ENCODE results near the gene TBC1D5.
"Not testable (repeated sequence)": the region's sequence is repeated elsewhere in the genome, so short reads cannot be mapped to it uniquely, and the experiment has no call there.

Gene TBC1D5

DNA sequence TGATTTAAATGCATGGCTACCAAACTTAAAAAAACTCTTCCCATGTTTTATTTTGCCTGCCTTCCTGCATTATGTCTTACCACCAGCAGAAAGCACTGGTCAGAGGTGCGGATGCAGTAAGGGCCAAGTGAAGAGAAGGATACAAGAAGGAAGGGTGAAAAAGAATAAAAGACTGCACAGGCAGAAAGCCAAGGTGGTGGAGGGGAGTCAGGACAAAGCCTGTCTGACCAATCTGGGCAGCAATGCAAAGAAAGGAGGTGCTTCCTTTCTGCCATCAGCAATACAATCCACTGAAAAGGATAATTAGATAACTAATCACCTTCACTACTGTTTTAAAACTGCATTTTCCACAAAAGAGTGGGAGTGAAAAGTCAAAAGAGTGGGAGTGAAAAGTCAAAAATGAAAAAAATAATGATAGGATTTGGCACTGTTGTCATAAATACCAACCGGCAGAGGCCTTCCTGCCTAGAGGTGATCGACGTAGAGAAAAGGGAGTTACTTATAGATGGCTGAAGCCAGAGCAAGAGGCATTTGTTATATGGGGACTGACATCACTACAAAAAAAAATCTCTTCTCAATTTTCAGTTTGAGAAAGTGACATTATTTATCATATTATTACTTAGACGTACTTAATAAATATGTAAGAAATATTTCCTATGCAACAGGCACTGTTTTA is 385.3 kb downstream of the TBC1D5 start:
- no peak overlapping the region for H3K4me3 ChIP-seq (ENCODE audit: low read depth, low read length)
- DNase-seq (ENCODE audit: low read depth), result no peak
- TF ChIP-seq MYC (IDR thresholded peaks at IDR 0.05; ENCODE audit: low read depth, low read length), result no peak
- TF ChIP-seq, protein P1, sequence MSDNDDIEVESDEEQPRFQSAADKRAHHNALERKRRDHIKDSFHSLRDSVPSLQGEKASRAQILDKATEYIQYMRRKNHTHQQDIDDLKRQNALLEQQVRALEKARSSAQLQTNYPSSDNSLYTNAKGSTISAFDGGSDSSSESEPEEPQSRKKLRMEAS (IDR thresholded peaks at IDR 0.05; ENCODE audit: low read depth, low read length), result no peak
- no peak for TF ChIP-seq POLR2A (IDR thresholded peaks at IDR 0.05; ENCODE audit: extremely low read depth, insufficient read length)
- TF ChIP-seq, protein P2, sequence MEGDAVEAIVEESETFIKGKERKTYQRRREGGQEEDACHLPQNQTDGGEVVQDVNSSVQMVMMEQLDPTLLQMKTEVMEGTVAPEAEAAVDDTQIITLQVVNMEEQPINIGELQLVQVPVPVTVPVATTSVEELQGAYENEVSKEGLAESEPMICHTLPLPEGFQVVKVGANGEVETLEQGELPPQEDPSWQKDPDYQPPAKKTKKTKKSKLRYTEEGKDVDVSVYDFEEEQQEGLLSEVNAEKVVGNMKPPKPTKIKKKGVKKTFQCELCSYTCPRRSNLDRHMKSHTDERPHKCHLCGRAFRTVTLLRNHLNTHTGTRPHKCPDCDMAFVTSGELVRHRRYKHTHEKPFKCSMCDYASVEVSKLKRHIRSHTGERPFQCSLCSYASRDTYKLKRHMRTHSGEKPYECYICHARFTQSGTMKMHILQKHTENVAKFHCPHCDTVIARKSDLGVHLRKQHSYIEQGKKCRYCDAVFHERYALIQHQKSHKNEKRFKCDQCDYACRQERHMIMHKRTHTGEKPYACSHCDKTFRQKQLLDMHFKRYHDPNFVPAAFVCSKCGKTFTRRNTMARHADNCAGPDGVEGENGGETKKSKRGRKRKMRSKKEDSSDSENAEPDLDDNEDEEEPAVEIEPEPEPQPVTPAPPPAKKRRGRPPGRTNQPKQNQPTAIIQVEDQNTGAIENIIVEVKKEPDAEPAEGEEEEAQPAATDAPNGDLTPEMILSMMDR (IDR thresholded peaks at IDR 0.05; ENCODE audit: low read depth, low read length), result no peak

DNA sequence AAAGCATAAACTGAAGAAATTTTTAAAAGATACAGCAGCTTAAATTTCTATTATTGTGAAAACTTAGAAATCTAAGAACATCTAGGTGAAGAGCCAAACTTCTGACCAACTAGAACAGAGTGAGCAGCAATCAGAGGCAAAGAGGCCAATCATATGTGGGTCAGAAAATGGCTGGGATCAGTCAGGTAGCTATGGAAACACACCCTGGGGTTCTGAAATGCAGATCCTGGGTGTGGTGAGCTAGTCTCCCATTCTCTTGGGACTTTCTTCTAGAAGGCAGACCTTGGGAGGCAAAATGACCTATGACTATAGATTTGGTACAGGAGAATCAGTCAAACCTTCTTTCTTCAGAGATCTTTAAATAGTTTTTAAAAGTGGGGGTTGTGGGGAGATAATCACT is 385.8 kb downstream of the TBC1D5 start:
- H3K4me3 ChIP-seq (ENCODE audit: low read depth, low read length), result no peak overlapping the region
- TF ChIP-seq, protein P2 (IDR thresholded peaks at IDR 0.05; ENCODE audit: low read depth, low read length), result no peak
- TF ChIP-seq POLR2A (IDR thresholded peaks at IDR 0.05; ENCODE audit: extremely low read depth, insufficient read length) (no peak), MYC (IDR thresholded peaks at IDR 0.05; ENCODE audit: low read depth, low read length) (no peak)
- TF ChIP-seq, protein P1 (IDR thresholded peaks at IDR 0.05; ENCODE audit: low read depth, low read length), result no peak
- DNase-seq (ENCODE audit: low read depth), result no peak

DNA sequence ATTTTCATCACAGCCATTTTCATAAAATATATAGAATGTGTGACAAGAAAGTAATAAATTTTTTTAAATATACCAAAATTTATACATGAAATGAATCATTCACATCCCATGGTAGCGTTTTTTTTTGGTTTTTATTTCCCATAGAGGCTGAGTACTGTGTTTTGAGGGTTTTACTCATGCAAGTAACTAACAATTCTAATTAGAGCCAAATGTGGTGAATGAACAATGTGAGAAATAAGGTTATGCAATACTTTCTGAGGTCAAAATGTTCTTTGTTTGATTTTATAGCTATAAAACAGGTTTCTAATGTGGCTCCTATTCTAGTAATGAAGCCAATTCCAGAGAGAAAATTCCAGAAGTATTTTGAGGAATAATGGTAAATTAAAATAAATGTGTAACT is 386.8 kb downstream of the TBC1D5 start:
- no peak overlapping the region for H3K4me3 ChIP-seq (ENCODE audit: low read depth, low read length)
- no peak for DNase-seq (ENCODE audit: low read depth)
- TF ChIP-seq, protein P2 (IDR thresholded peaks at IDR 0.05; ENCODE audit: low read depth, low read length), result no peak

DNA sequence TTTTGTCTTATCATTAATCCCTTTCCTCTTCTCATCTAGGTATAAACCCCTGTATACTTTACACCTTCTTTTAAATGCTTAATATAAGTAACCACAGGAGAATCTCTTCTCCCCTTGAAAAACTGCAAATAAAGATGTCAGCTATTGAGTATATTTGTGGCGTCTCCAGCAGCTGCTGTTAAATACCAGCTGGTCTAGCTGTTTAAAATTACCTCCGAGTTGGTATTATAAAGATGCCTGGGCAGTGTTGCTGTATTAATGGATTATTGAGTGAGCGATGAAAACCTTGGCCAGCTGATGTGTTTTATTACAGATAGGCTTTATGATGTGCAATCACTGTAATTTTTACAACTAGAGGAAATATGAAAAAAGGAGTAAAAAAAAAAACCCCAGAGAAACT is 388.1 kb downstream of the TBC1D5 start:
- DNase-seq (ENCODE audit: low read depth), result no peak
- no peak for TF ChIP-seq MYC (IDR thresholded peaks at IDR 0.05; ENCODE audit: low read depth, low read length)
- TF ChIP-seq POLR2A (IDR thresholded peaks at IDR 0.05; ENCODE audit: extremely low read depth, insufficient read length), result no peak
- TF ChIP-seq, protein P1 (IDR thresholded peaks at IDR 0.05; ENCODE audit: low read depth, low read length), result no peak
- TF ChIP-seq, protein P2 (IDR thresholded peaks at IDR 0.05; ENCODE audit: low read depth, low read length), result no peak
- H3K4me3 ChIP-seq (ENCODE audit: low read depth, low read length), result no peak overlapping the region

DNA sequence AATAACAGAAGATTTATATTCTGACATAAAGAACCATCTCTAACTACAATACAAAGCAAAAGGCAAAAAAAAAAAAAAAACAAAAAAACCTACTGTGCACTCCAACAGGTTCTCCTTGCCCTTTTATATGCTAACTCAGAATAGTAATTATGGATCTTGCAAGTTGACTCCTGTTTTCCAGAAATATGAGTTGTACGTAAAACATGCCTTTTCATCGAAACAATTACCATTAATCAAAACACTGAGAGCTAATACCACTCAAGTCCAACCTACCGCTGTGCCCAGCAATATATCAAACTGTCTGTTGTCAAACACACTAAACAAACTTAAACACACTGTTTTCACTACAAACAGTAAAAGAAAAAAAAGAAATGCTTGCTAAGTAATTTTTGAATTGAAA is 389.8 kb downstream of the TBC1D5 start:
- TF ChIP-seq MYC (IDR thresholded peaks at IDR 0.05; ENCODE audit: low read depth, low read length) (no peak), POLR2A (IDR thresholded peaks at IDR 0.05; ENCODE audit: extremely low read depth, insufficient read length) (no peak)
- TF ChIP-seq, protein P2 (IDR thresholded peaks at IDR 0.05; ENCODE audit: low read depth, low read length), result no peak
- TF ChIP-seq, protein P1 (IDR thresholded peaks at IDR 0.05; ENCODE audit: low read depth, low read length), result no peak
- H3K4me3 ChIP-seq (ENCODE audit: low read depth, low read length), result no peak overlapping the region
- DNase-seq (ENCODE audit: low read depth), result no peak

DNA sequence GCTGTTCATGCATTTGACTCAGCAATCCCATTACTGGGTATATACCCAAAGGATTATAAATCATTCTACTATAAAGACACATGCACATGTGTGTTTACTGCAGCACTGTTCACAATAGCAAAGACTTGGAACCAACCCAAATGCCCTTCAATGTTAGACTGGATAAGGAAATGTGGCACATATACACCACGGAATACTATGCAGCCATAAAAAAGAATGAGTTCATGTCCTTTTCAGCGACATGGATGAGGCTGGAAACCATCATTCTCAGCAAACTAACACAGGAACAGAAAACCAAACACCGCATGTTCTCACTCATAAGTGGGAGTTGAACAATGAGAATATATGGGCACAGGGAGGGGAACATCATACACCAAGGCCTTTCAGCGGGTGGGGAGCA is 391.2 kb downstream of the TBC1D5 start:
- H3K4me3 ChIP-seq (ENCODE audit: low read depth, low read length); DNase-seq (ENCODE audit: low read depth): not testable (repeated sequence)

All from NB4 (cell line).